ENCODE results near the gene TTPAL. TPM values are rescaled to one million over a fixed set of nuclear protein-coding genes. Genes with fewer than 3 reads are reported as not detected.

TTPAL gene
- total RNA-seq, 1 experiment from 2014 or later, result 28.5 TPM

GRCh38 chr20:44437497-44437896 lies 38.2 kb upstream of the TTPAL start:
- no peaks in the 10 kb centered on the region for H3K9me3 ChIP-seq (ENCODE audit: insufficient read depth, low read depth)
- H3K27me3 ChIP-seq (ENCODE audit: insufficient read depth, low read depth), result no peaks in the 10 kb centered on the region
- no peaks in the 10 kb centered on the region for H3K36me3 ChIP-seq (ENCODE audit: low read depth)
- no peak overlapping the region for H3K4me2 ChIP-seq
- no peak overlapping the region for H3K27ac ChIP-seq
- ChIA-PET POLR2A (ENCODE audit: unreplicated experiment) (no interaction called here), CTCF (interaction anchor here (0.6 kb wide), 1 partner anchor 24 kb away, joined by 3 read pairs; no protein-coding TSS in a partner anchor)
- intact Hi-C loops (cut with micrococcal nuclease; ENCODE audit: unreplicated experiment), result no loop called here
- no peak for DNase-seq
- no peak overlapping the region for H3K4me3 ChIP-seq
- no peak overlapping the region for H2AFZ ChIP-seq
- H3K79me2 ChIP-seq (ENCODE audit: low read depth), result no peaks in the 10 kb centered on the region
- no TSS peak for BruUV-seq (replicated peaks)
- peaks cover 18% of the 10 kb centered on the region; the same call in 1 of the 2 replicates for H3F3A ChIP-seq (ENCODE audit: insufficient read depth, low read depth)
- H3K9me2 ChIP-seq (ENCODE audit: insufficient read depth), result no peaks in the 10 kb centered on the region
- no peak for TF ChIP-seq EZH2 (IDR thresholded peaks at IDR 0.05; ENCODE audit: low read depth)
- no peak for TF ChIP-seq CTCF (conservative IDR thresholded peaks at IDR 0.05)
- no peaks in the 10 kb centered on the region for H4K20me1 ChIP-seq (ENCODE audit: insufficient read depth)
- peaks cover 16% of the 10 kb centered on the region for H3K4me1 ChIP-seq (replicated peaks; ENCODE audit: insufficient read depth)

- POLR2A ChIA-PET (ENCODE audit: unreplicated experiment), result no interaction called here
- BruUV-seq (replicated peaks), result no TSS peak
- CTCF ChIA-PET, result no interaction called here
- Histone ChIP-seq H3K79me2 (ENCODE audit: low read depth) (no peaks in the 10 kb centered on the region), H3K9me2 (ENCODE audit: insufficient read depth) (no peaks in the 10 kb centered on the region), H3K27me3 (ENCODE audit: insufficient read depth, low read depth) (no peaks in the 10 kb centered on the region), H3K36me3 (ENCODE audit: low read depth) (no peaks in the 10 kb centered on the region), H3K27ac (no peak overlapping the region), H3K4me1 (replicated peaks; ENCODE audit: insufficient read depth) (peaks cover 25% of the 10 kb centered on the region), H3K4me3 (no peak overlapping the region), H2AFZ (no peak overlapping the region), H3F3A (ENCODE audit: insufficient read depth, low read depth) (peaks cover 23% of the 10 kb centered on the region; the same call in 1 of the 2 replicates), H3K4me2 (no peak overlapping the region), H3K9me3 (ENCODE audit: insufficient read depth, low read depth) (no peaks in the 10 kb centered on the region), H4K20me1 (ENCODE audit: insufficient read depth) (no peaks in the 10 kb centered on the region)
- no peak for DNase-seq
- intact Hi-C loops (cut with micrococcal nuclease; ENCODE audit: unreplicated experiment), result no loop called here
- TF ChIP-seq EZH2 (IDR thresholded peaks at IDR 0.05; ENCODE audit: low read depth) (no peak), CTCF (conservative IDR thresholded peaks at IDR 0.05) (no peak)
Measured at GRCh38 chr20:44438782-44439181, 36.9 kb upstream of the TTPAL start.

- TF ChIP-seq EZH2 (IDR thresholded peaks at IDR 0.05; ENCODE audit: low read depth) (no peak), CTCF (conservative IDR thresholded peaks at IDR 0.05) (no peak)
- Histone ChIP-seq H3K9me3 (ENCODE audit: insufficient read depth, low read depth) (no peaks in the 10 kb centered on the region), H3K4me2 (no peak overlapping the region), H3K4me1 (replicated peaks; ENCODE audit: insufficient read depth) (peaks cover 25% of the 10 kb centered on the region), H3K79me2 (ENCODE audit: low read depth) (no peaks in the 10 kb centered on the region), H3K9me2 (ENCODE audit: insufficient read depth) (no peaks in the 10 kb centered on the region), H3K27ac (no peak overlapping the region), H3K4me3 (no peak overlapping the region), H3F3A (ENCODE audit: insufficient read depth, low read depth) (peaks cover 23% of the 10 kb centered on the region; the same call in 1 of the 2 replicates), H2AFZ (no peak overlapping the region), H3K27me3 (ENCODE audit: insufficient read depth, low read depth) (no peaks in the 10 kb centered on the region), H4K20me1 (ENCODE audit: insufficient read depth) (no peaks in the 10 kb centered on the region), H3K36me3 (ENCODE audit: low read depth) (no peaks in the 10 kb centered on the region)
- no TSS peak for BruUV-seq (replicated peaks)
- intact Hi-C loops (cut with micrococcal nuclease; ENCODE audit: unreplicated experiment), result no loop called here
- no peak for DNase-seq
- CTCF ChIA-PET, result no interaction called here
- POLR2A ChIA-PET (ENCODE audit: unreplicated experiment), result interaction anchor here (0.6 kb wide), 1 partner anchor 228 kb away, joined by 3 read pairs; no protein-coding TSS in a partner anchor
Measured at GRCh38 chr20:44439318-44439717, 36.4 kb upstream of the TTPAL start.

Measured in PC-9 (cell line).